22Rv1 (cell line): ENCODE measurements around the gene SLIT1.

Experiments used
- ZFX ChIP-seq: fragments of 450-650 bp; IDR thresholded peaks from 2 replicates; pipeline ENCODE4 v1.6.1; 2017; ENCODE audit warnings: antibody characterized with exemption, borderline replicate concordance
- TF ChIP-seq, protein P1 (sequence below): fragments of 450-650 bp; IDR thresholded peaks from 2 replicates; pipeline ENCODE4 v1.5.1; 2017; ENCODE audit warnings: mild to moderate bottlenecking

GRCh38 chr10:97003804-97004201 is 182.0 kb downstream of the SLIT1 start:
- TF ChIP-seq, protein P1, sequence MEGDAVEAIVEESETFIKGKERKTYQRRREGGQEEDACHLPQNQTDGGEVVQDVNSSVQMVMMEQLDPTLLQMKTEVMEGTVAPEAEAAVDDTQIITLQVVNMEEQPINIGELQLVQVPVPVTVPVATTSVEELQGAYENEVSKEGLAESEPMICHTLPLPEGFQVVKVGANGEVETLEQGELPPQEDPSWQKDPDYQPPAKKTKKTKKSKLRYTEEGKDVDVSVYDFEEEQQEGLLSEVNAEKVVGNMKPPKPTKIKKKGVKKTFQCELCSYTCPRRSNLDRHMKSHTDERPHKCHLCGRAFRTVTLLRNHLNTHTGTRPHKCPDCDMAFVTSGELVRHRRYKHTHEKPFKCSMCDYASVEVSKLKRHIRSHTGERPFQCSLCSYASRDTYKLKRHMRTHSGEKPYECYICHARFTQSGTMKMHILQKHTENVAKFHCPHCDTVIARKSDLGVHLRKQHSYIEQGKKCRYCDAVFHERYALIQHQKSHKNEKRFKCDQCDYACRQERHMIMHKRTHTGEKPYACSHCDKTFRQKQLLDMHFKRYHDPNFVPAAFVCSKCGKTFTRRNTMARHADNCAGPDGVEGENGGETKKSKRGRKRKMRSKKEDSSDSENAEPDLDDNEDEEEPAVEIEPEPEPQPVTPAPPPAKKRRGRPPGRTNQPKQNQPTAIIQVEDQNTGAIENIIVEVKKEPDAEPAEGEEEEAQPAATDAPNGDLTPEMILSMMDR = no peak
- TF ChIP-seq ZFX = no peak
